HL-60 (cell line): ENCODE measurements around the gene RALBP1.
"Not testable (repeated sequence)": the region's sequence is repeated elsewhere in the genome, so short reads cannot be mapped to it uniquely, and the experiment has no call there.

Experiments
- DNase-seq, 2 experiments: peaks; one replicate each; pipeline ENCODE4 v3.0.0-alpha.2; 2010 to 2020; ENCODE audit warnings: low read depth in 1 of 2, low spot score in 1 of 2
- H3K27ac ChIP-seq: fragments of 250-450 bp; sonication (Bioruptor Pico); replicated peaks from 2 replicates; pipeline ENCODE4 v1.5.1; 2020; ENCODE audit warnings: mild to moderate bottlenecking, moderate library complexity
- H3K27me3 ChIP-seq: fragments of 250-450 bp; sonication (Bioruptor Pico); 2 replicates; pipeline ENCODE4 v1.5.1; 2021; ENCODE audit warnings: mild to moderate bottlenecking, moderate library complexity; ENCODE audit not compliant: insufficient read depth, poor library complexity, severe bottlenecking
- H3K4me3 ChIP-seq: replicated peaks from 2 replicates; pipeline ENCODE4 v1.5.1; 2011; ENCODE audit warnings: mild to moderate bottlenecking, control low read depth, low read length; ENCODE audit not compliant: insufficient read depth
- GABPA ChIP-seq: IDR thresholded peaks from 2 replicates; pipeline ENCODE4 v1.6.1; 2012; ENCODE audit warnings: low read depth
- POLR2AphosphoS5 ChIP-seq: IDR thresholded peaks from 2 replicates; pipeline ENCODE4 v1.6.1; 2012; ENCODE audit warnings: low read depth
- SPI1 ChIP-seq: IDR thresholded peaks from 2 replicates; pipeline ENCODE4 v1.6.1; 2012; ENCODE audit warnings: low read depth, mild to moderate bottlenecking, borderline replicate concordance
- TF ChIP-seq, protein P1 (sequence below): IDR thresholded peaks from 2 replicates; pipeline ENCODE4 v1.6.1; 2012; ENCODE audit warnings: low read depth; ENCODE audit not compliant: insufficient replicate concordance
- TF ChIP-seq, protein P2 (sequence below): IDR thresholded peaks from one replicate; pipeline ENCODE4 v1.5.1; 2011; ENCODE audit warnings: low read length, control low read depth, inconsistent platforms; ENCODE audit not compliant: insufficient read depth

RALBP1 gene

DNA sequence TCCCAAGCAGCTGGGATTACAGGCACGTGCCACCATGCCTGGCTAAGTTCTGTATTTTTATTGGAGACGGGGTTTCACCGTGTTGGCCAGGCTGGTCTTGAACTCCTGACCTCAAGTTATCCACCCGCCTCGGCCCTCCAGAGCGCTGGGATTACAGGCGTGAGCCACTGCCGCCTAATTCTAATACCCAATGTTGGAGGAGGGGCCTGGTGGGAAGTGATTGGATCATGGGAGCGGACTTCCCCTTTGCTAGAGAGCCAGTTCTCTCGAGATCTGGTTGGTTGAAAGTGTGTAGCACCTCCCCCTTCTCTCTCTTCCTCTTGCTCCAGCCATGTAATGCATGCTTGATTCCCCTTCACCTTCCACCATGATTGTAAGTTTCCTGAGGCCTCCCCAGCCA, 42.2 kb upstream of the RALBP1 start:
- DNase-seq, result peak; percentile 20 to 38
- TF ChIP-seq SPI1, result peak; percentile 71
- not testable (repeated sequence) for H3K27me3 ChIP-seq, H3K27ac ChIP-seq, H3K4me3 ChIP-seq

DNA sequence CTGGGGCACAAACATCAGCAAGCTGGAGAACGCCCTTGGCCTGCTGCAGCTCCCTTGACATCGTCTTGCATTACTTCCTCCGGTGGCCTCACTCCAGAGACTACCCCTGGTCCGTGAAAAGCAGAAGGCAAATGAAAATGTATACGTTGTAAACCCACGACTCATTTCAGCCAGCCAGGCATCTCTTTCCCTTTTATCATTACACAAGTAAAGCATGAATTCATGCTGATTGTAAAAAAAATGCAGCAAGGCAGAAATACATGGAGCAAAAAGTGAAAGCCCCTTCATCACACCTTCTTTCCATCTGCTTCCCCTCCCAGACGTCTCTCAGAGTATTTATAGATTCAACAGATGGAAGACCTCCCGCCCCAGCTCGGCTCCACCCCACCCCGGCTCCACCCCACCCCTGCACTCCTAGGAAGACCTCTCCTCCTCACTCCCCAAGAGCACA, 41.6 kb upstream of the RALBP1 start:
- TF ChIP-seq POLR2AphosphoS5 (no peak), SPI1 (no peak), GABPA (no peak)
- TF ChIP-seq, protein P1, sequence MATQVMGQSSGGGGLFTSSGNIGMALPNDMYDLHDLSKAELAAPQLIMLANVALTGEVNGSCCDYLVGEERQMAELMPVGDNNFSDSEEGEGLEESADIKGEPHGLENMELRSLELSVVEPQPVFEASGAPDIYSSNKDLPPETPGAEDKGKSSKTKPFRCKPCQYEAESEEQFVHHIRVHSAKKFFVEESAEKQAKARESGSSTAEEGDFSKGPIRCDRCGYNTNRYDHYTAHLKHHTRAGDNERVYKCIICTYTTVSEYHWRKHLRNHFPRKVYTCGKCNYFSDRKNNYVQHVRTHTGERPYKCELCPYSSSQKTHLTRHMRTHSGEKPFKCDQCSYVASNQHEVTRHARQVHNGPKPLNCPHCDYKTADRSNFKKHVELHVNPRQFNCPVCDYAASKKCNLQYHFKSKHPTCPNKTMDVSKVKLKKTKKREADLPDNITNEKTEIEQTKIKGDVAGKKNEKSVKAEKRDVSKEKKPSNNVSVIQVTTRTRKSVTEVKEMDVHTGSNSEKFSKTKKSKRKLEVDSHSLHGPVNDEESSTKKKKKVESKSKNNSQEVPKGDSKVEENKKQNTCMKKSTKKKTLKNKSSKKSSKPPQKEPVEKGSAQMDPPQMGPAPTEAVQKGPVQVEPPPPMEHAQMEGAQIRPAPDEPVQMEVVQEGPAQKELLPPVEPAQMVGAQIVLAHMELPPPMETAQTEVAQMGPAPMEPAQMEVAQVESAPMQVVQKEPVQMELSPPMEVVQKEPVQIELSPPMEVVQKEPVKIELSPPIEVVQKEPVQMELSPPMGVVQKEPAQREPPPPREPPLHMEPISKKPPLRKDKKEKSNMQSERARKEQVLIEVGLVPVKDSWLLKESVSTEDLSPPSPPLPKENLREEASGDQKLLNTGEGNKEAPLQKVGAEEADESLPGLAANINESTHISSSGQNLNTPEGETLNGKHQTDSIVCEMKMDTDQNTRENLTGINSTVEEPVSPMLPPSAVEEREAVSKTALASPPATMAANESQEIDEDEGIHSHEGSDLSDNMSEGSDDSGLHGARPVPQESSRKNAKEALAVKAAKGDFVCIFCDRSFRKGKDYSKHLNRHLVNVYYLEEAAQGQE, result no peak
- TF ChIP-seq, protein P2, sequence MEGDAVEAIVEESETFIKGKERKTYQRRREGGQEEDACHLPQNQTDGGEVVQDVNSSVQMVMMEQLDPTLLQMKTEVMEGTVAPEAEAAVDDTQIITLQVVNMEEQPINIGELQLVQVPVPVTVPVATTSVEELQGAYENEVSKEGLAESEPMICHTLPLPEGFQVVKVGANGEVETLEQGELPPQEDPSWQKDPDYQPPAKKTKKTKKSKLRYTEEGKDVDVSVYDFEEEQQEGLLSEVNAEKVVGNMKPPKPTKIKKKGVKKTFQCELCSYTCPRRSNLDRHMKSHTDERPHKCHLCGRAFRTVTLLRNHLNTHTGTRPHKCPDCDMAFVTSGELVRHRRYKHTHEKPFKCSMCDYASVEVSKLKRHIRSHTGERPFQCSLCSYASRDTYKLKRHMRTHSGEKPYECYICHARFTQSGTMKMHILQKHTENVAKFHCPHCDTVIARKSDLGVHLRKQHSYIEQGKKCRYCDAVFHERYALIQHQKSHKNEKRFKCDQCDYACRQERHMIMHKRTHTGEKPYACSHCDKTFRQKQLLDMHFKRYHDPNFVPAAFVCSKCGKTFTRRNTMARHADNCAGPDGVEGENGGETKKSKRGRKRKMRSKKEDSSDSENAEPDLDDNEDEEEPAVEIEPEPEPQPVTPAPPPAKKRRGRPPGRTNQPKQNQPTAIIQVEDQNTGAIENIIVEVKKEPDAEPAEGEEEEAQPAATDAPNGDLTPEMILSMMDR, result no peak
- no peak overlapping the region for H3K27ac ChIP-seq
- H3K27me3 ChIP-seq, result no peaks in the 10 kb centered on the region
- H3K4me3 ChIP-seq, result no peak overlapping the region
- DNase-seq, result peak in 1 of 2 experiments; percentile 36

DNA sequence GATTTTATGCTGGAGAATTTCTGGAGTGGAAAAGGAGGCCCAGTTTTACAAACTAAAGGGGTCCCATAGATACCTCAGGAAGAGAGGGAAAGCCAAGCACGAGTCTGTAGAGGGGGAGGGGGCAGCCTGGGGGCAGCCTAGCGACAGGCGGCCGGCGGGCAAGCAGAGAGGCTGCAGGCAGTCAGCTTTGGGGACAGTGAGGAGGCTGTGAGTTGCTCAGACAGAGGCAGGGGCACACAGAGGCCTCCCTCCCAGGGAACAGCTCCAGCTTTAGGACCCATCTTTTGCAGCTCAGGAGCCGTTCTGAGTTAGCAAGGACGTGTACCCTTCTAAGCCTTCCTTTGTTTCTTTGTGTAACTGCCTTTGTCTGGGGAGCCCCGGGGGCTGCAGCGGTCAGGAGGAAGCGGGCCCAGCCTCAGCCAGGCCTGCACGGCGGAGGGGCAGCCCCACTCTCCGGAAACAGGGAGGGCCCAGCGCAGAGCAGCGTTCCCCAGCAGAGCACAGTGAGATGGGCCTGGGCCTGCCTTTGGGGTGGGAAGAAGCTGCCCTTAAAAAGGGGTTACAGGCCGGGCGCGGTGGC, 41.1 kb upstream of the RALBP1 start:
- DNase-seq, result no peak
- no peak for TF ChIP-seq SPI1
- TF ChIP-seq GABPA, result no peak
- H3K4me3 ChIP-seq, result no peak overlapping the region
- H3K27ac ChIP-seq, result no peak overlapping the region
- H3K27me3 ChIP-seq, result no peaks in the 10 kb centered on the region

DNA sequence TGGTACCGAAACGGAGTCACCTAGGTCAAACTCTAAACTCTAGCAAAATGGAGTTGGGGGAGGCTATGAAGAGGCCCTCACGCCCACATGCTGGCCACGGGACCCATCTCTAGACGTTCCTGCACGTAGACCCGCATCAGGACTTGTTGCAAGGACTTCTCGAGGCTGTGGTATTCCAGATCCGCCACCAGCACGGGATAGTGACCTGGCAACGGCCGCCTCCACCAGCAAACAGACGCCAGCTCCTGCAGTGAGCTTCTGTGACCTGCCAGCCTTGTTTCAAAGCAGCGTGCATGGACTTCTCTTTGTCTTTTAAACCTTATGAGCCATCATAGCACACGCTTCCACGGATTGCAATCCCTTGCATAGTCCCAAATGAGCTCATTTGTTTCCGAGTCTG, 40.3 kb upstream of the RALBP1 start:
- no peaks in the 10 kb centered on the region for H3K27me3 ChIP-seq
- TF ChIP-seq SPI1 (no peak), POLR2AphosphoS5 (no peak), GABPA (no peak)
- TF ChIP-seq, protein P2, result no peak
- TF ChIP-seq, protein P1, result no peak
- no peak for DNase-seq
- H3K27ac ChIP-seq, result no peak overlapping the region
- no peak overlapping the region for H3K4me3 ChIP-seq
